HCT116 (cell line): ENCODE measurements around the gene RPTOR.

Experiments
- CEBPB ChIP-seq: IDR thresholded peaks from 2 replicates; pipeline ENCODE4 v1.6.1; 2012; ENCODE audit warnings: low read depth
- CTCF ChIP-seq, 3 experiments: fragments of 200-600 bp in 1 of 3; sonication (generic) in 1 of 3; IDR thresholded peaks in 2 of 3; conservative IDR thresholded peaks in 1 of 3; 2 replicates each; pipeline ENCODE4 v1.5.1; 2012 to 2017; ENCODE audit warnings: low read depth in 2 of 3, low read length in 2 of 3, antibody characterized with exemption in 1 of 3, borderline replicate concordance in 1 of 3, control low read depth in 1 of 3, mild to moderate bottlenecking in 1 of 3, mixed read lengths in 1 of 3, mixed run types in 1 of 3, moderate library complexity in 1 of 3; ENCODE audit not compliant: insufficient read depth in 1 of 3
- EGR1 ChIP-seq: IDR thresholded peaks from 2 replicates; pipeline ENCODE4 v1.6.1; 2012; ENCODE audit warnings: low read depth
- EZH2phosphoT487 ChIP-seq: fragments of 200-600 bp; IDR thresholded peaks from 2 replicates; pipeline ENCODE4 v1.6.1; 2018; ENCODE audit warnings: antibody characterized with exemption, borderline replicate concordance
- MAX ChIP-seq: IDR thresholded peaks from 2 replicates; pipeline ENCODE4 v1.6.1; 2012
- POLR2A ChIP-seq: IDR thresholded peaks from 2 replicates; pipeline ENCODE4 v1.7.0; 2011; ENCODE audit warnings: borderline replicate concordance; ENCODE audit not compliant: insufficient read depth, insufficient read length; ENCODE audit errors: extremely low read depth
- POLR2AphosphoS5 ChIP-seq: IDR thresholded peaks from 2 replicates; pipeline ENCODE4 v1.6.1; 2011; ENCODE audit warnings: mild to moderate bottlenecking, low read depth, low read length, moderate library complexity
- RAD21 ChIP-seq: IDR thresholded peaks from 2 replicates; pipeline ENCODE4 v1.6.1; 2012; ENCODE audit warnings: low read depth, mild to moderate bottlenecking
- SIN3A ChIP-seq: IDR thresholded peaks from 2 replicates; pipeline ENCODE4 v1.6.1; 2012; ENCODE audit warnings: low read depth
- SP1 ChIP-seq: IDR thresholded peaks from 2 replicates; pipeline ENCODE4 v1.6.1; 2012; ENCODE audit warnings: low read depth
- ZNF274 ChIP-seq: fragments of 200-500 bp; sonication (Bioruptor generic); IDR thresholded peaks from 2 replicates; pipeline ENCODE4 v1.6.1; 2014; ENCODE audit warnings: mild to moderate bottlenecking, low read depth, low read length, inconsistent platforms

- no peak for TF ChIP-seq CTCF (IDR thresholded peaks at IDR 0.05 in 2 of 3, conservative IDR thresholded peaks at IDR 0.05 in 1 of 3; ENCODE audit: borderline replicate concordance in 1 of 3, insufficient read depth in 1 of 3, low read depth in 2 of 3, low read length in 2 of 3)
- TF ChIP-seq SIN3A = no peak
- no peak for TF ChIP-seq POLR2A
- TF ChIP-seq CEBPB = no peak
- TF ChIP-seq EGR1 = no peak
- TF ChIP-seq RAD21 = no peak
- TF ChIP-seq EZH2phosphoT487 = no peak
- no peak for TF ChIP-seq MAX
- no peak for TF ChIP-seq POLR2AphosphoS5
- no peak for TF ChIP-seq SP1
- TF ChIP-seq ZNF274 = no peak
These were observed 241.0 kb downstream of the RPTOR start for GRCh38 chr17:80785477-80786178.
